NCI-H2171 (cell line): ENCODE measurements around the gene IGDCC3.

ENCODE experiments used
- DNase-seq: peaks from one replicate; lab custom pipeline; 2025; lab: John Stamatoyannopoulos, UW

Gene IGDCC3

DNA sequence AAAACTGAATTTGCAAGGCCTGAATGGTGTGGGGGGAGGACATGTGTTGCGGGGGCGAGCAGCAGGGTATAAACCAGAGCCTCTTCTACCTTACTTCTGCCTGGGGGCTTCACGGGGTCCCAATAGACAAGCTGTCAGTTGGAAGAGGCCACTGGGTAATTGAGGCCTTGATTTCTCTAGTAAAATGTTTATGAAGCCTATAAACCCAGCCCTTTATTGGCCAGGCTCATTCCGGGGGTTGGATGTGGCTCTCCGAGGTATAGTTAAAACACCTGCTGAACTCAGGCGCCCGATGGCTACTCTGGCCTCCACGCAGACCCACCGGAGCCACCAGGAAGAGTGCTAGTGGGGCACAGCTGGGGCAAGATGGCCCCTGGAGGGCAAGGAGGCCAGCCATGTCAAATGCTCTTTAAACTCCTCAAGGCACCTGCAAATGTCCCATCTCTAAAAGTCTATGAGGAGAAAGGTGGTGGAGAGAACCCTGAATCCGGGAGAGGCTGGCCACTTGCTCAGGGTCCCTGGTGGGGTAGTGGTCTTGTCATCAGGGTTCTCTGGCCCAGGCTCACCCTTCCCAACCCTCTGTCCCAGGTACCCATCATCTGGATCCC, 34.3 kb downstream of the IGDCC3 start:
- no peak for DNase-seq

DNA sequence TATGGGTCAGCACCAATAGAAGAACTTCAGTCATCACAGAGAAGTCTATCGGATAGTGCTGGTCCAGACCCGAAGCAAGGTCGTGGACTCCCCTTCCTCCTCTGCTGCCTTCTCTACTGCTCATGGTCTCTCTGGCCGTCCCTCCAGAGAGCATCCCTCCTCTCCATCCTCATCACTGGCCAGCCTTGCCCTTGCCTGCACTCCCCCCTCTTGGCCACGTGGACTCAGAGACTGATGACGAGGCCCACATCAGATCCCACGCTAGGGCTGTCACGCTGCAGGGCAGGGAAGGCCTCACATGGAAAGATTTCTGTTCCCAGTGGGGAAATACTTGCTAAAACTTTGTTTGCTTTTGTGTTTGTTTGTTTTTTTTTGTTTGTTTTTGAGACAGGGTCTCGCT, 35.3 kb downstream of the IGDCC3 start:
- no peak for DNase-seq

DNA sequence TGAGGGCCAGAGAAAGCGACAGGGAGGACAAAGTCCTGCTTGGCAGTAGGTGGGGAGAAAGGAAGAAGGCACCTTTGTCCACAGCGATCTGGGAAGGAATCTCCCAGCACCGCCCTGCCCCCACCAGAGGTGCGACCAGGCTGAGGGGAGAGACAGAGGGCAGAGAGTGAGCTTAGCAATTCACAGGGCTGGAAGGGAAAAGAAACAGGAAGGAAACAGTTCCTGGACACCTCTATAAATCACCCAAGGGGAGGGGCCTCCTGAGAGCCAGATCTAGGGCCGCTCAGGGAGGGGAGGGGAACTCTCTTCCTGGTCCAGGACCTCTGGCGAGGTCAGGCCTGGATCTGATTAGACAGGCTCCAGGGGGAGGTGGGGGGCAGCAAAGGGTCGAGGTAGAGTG, 37.9 kb downstream of the IGDCC3 start:
- no peak for DNase-seq

DNA sequence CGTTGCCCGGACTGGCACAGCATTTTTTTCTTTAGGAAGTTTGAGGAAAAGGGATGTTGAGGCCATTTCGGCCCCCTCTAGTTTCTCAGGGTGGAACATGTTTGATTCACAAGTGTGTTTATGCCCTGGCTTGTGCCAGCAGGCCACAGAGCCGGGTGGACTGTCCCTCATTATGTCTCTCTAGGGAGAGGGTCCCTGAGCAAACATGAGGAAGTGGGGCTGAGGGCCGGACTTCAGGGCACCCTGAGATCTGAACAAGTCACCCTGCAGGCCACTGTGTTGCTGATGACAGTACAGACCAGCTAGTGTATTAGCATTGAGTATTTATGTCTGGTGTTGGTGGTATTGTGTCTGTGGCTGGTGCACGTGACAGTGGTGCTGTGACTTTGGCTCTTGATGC, 38.4 kb downstream of the IGDCC3 start:
- DNase-seq, result no peak

DNA sequence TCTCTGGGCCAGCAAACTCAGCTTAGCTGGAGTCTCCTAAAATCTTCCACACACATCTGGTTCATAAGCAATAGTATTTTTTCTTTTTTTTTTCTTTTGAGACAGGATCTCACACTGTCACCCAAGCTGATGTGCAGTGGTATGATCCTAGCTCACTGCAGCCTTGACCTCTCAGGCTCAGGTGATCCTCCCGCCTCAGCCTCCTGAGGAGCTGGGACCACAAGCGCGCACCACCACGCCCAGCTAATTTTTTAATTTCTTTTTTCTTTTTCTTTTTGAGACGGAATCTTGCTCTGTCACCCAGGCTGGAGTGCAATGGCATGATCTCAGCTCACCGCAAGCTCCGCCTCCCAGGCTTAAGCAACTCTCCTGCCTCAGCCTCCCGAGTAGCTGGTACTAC, 39.0 kb downstream of the IGDCC3 start:
- DNase-seq, result no peak

DNA sequence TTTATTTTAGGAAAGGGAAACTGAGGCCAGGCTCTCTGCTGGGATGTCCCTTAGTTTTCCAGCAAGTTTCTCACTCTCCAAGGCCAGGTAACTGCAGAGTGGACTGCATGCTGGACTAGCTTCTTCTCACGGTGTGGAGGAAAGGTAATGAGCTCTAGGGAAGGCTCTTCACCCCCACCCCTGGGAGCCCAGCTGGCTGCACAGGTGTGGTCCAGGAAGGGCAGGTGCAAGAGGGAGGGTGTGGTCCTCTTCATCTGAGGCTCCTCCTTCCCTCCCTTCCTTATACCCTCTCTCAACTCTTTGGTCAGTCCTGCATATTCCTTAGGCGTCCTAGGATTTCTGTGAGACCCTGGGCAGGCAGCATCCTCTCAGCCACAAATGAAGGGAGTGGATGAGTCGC, 39.4 kb downstream of the IGDCC3 start:
- DNase-seq, result peak; percentile 57

DNA sequence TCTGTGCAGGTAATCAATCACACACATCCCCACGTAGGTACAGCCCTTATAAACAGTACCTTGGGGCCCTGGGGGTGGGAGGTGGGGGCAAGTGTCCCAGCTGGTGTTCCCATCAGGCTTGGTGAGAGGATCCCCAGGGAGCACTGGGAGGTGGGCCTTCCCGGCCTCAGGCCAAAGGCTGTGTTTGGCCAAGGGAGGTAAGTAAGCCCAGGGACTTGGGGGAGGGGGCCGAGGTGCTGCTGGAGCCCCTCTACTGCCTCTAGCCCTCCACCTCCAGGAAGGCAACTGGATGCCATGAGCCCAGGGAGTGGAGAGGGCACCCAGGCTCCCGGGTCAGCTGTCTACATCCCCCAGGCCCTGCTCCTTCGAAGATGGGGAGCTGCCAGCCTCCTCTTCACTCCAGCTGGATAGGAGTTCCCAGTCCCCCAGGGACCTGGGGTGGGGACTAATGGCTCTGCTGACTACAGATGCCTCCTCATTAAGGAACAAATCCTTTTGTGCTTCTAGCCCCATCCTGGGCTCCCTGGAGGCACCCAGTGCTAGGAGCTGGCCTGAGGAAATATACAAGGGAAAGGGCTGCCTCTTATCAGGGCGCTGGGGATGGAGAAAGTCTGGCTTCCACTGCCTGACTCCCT, 40.2 kb downstream of the IGDCC3 start:
- peak; percentile 94 for DNase-seq

DNA sequence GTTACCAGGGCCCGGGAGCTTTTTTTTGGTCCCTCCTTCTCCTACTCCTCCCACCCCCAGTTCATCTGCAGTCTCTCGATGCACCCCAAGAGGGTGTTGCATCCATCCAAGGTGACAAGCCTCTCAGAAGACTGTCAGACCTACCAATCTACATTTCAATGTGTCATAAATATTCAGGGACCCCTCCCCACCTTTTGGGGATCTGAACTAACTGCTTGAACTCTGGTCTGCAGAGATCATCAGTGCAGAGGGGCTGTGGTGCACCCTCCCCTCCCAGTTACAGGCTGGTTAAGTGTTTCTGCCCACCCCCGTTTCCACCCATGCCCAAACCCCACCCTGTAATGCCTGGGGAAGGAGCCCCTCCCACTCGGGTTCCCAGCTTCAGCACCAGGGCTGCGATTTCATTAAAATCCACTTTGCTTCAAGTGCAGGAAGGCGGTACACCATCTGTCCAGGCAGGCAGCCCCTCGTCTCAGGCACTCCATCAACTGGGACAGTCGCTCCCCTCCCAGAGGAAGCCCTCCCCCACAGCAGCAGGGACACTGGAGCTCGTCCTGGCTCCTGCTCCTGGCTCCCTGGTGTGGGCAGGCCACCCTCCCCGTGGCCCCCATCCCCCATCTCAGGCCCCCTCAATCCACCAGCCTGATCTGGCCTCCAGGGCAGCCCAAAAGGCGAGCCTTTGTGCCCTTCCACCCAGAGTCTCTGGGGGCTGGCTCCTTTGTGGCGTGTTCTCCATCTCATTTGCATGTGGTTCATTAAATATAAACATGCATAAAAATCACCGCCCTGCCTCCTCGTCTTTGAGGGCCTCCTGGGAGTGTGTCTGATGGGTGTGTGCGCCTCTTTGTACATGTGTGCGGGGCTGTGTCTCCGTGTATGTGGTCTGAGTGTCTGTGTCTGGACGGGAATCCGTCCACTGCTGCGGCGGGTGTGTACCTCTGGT, 41.0 kb downstream of the IGDCC3 start:
- DNase-seq, result peak; percentile 75

DNA sequence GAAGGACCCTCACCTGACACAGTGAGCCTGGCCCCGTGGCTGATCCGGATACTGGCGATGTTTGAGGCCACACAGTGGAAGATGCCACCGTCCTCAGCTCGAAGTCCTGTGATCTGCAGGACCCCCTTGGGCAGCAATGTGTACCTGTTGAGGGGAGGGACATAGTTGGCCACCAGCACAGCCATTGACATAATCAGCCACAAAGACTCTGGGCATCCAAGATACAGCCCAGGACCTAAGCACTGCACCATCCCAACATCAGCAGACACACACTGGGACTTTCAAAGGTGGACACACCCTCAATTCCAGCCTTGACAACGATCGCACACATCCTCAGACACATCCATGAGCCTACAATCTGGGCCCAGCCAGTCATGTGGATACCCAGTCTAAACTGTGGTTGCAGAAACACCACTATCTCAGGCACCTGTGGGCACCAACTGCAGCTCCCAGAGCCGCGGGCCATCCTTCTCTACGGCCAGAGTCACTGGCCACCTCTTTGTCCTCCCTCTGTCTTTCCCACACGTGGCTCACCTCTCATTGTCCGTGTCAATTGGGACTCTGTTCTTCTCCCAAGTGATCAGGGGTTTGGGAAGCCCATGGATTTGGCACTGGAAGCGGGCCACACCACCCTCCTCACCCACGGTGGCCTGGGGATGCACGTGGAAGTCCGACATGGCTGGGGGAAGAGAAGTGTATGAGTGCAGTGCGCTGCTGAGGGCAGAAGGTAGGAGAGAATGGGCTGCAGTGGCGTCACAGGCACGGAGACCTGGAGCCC, 42.3 kb downstream of the IGDCC3 start:
- DNase-seq, result no peak

DNA sequence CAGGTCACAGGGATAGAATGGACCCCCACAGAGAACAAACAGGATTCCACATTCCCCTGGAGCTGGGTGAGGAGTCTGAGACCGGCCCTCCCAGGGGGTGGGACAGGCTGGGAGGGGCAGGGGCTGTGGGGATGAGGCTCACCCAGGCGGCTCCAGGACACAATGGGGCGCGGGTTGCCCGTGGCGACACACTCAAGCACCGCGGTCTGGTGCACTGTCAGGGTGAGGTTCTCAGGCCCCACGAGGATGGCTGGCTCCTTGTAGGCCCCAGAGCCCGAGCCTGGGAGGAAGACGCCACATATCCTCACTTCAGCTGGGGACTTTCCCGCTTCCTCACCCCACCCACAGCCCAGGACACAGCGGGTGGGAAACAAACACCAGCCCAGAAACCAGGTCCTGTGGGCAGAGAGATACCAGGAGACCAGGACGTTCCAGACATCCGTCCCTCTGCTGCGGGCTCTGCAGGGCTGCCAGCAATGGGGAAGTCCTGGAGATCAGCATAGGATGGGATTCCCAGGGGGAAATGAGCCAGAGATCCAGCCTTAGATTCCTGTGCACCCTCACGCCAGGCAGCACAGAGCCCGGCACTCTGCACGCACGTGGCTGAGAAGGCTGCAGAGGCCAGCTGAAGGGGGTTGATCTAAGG, 43.1 kb downstream of the IGDCC3 start:
- DNase-seq, result no peak

DNA sequence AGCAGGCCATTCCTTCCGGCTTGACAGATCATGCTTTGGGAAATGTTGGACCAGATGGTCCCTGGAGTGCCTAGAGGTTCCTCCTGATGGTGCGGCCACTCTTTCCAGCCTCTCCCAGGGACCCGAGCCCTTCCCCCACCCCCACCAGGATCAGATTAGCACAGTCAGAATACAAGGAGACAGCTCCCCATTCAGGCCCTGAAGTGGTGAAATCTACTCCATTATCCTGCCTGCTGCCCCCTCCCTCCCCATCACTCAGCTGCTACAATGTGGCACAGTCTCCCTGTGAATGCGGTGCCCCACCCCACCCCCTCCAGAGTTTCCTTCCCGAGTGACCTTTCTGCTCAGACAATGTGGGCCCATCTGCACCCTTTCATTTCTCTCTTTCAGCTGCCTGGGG, 43.9 kb downstream of the IGDCC3 start:
- DNase-seq, result no peak

DNA sequence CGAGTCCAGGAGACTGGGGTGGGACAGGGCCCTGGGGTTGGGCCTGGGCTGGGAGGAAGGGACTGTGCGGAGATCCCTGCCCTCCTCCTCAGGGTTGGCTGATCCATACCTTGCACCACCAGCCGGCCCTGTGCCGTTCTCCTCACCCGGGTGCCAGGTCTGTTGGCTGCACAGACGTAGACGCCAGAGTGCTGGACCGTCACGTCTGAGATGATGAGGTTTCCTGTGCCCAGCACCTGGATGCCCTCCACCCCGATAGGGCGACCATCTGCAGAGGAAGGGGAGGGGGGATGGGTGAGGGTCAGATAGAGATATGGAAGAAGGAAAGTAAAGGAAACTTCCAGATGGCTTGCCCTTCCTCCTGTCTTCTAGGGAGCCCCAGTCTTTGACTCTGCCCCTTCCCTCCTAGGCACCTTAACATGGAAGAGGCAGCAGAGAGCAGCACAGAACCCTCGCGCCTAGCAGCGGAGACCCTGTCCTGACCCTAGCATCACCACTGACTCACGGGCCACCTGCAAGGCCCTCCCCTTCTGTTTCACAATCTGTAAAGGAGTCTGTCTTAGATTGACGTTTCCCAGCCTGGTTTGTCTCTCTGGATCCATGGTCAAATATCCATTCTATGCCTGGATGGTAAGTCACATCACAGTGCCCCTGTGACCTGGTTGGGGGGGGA, 44.5 kb downstream of the IGDCC3 start:
- DNase-seq, result no peak

DNA sequence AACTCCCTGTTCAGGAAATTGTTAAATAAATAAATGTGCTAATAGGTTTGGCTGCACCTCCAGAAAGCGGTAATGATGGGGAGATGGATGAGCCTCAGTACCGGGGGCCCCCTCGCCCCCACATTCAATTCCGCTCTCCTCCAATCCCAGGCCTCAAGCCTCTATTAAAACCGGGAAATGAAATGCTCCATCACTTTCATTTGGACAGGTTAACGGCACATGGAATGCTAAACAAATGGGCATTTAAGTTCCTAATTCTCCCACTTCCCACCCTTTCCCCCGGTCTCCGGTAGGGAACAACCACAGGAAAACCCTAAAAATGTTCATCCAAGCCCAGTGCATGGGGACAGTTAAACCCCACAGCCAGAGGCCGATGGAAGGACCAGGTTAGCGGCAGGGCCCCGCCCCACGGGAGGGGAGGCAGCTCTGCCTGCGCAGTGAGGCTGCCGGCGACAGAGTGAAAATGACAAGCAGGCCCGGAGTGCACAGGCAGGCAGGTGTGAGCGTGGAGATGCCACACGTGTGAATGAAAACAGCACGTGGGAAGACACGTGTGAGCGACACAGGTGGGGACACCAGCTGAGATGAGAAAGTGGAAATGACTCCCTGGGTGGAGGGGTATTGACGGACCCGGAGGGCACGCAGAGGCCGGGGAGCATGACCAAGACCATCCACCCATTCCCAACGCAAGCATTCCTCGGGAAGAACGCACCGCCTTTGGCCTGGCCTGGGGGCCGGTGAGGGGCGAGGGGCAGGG, 45.2 kb downstream of the IGDCC3 start:
- no peak for DNase-seq

DNA sequence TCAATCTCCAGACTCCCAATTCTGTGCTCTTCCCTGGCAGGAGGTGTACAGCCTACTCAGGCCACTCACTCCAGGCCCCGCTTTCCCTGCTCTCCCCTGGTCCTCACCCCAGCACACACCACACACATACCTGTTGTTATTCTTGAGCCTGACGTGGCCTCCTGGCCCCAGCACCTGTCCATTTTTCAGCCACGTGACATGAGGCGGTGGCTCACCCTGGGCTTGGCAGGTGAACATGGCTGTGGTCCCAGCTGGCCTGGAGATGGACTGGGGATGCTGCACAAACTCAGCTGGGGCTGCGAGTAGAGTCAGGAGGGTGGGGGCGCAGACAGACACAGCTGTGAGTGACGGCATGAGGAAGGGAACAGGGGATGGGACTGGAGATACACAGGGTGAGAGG, 46.0 kb downstream of the IGDCC3 start:
- no peak for DNase-seq

DNA sequence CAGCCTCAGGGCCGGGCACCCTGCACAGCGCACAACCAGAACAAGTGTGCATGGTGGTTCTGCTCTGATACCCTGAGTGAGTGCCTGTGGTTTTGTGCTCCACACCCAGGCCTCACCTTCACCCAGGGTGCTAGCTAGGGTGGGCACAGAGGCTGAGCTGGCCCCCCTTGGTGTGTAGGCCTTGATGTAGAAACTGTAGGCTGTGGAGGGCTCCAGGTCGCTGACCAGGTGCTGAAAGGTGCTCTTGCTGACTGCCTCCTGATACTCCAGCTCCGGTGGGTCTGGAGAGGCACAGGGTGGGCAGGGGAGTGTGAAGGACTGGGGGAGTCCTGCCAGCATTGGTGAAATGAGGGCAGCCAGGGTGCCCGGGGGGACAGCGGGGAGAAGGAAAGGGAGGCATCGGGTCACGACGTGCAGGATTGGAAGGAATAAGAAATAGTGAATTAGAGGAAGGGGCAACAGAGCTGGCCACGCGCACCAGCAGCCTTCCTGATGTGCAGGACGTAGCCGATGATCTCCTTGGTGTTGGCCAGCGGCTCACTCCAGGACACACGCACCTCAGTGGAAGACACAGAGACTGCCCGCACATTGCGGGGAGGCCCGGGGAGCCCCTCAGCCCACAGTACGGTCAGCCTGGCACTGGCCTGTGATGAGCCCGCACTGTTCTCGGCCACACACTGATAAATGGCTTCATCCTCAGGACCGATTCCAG, 46.7 kb downstream of the IGDCC3 start:
- DNase-seq, result no peak

DNA sequence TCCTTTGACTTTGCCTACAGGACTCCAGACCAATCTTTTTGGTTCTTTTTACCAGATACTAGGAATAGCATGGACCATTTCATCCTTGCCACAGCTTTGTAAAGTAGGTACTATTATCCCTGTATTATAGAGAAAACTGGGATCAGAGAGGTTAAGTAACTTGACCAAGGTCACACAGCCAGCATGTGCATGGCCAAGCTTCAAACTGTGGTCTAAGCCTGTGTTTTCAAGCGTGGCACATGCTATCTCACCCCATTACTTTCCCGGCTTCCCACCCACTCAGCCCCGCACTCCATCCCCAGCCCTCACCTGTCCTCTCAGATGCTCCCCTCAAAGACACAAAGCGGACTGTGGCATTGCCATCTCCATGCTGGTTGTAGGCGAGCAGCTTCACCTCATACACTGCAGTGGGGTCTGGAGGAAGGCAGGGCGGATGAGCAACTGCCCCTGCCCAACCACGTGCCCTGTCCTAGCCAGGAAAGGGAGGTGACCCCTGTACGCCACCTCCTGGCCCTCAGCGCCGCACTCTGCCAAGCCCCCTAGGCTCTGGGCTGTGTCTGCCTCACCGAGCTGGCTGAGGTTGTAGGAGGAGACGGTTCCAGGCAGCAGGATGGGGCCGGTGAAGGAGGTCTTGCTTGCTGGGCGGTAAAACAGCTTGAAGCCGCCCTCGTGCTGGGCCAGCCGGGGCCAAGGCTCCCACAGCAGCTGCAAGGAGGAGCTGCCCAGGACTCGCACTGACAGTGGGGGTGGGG, 47.6 kb downstream of the IGDCC3 start:
- DNase-seq, result no peak

DNA sequence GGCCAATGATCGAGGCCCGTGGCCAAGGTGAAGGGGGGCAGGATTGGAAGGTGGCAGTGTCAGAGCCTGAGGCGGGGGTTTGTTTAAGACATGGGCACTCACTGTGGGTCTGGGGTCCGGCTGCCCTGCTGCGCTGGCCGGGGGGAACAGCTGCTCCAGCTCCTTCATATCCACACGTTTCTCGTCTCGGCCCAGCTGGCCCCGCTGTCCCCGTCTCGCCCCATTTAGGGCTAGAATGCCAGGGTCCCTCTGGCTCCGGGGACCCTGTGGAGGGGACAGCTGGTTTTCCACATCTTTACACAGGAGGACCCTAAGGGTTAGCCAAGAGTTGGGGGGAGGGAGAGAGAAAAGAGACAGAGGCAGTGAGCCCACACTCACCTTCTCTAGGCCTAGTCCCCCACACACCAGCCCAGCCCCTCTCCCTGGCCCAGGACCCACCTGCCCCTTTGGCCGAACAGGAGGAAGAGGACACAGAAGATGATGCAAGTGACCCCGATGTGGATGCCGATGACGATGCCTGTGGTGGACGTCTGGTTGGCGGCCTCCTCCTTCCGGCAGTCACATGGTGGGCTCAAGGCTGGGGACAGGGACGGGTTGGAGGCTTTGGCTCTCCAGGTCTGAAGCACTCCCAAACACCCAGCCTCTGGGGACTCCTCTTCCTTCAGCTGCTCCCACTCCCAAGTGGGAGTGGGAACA, 48.4 kb downstream of the IGDCC3 start:
- DNase-seq, result no peak

DNA sequence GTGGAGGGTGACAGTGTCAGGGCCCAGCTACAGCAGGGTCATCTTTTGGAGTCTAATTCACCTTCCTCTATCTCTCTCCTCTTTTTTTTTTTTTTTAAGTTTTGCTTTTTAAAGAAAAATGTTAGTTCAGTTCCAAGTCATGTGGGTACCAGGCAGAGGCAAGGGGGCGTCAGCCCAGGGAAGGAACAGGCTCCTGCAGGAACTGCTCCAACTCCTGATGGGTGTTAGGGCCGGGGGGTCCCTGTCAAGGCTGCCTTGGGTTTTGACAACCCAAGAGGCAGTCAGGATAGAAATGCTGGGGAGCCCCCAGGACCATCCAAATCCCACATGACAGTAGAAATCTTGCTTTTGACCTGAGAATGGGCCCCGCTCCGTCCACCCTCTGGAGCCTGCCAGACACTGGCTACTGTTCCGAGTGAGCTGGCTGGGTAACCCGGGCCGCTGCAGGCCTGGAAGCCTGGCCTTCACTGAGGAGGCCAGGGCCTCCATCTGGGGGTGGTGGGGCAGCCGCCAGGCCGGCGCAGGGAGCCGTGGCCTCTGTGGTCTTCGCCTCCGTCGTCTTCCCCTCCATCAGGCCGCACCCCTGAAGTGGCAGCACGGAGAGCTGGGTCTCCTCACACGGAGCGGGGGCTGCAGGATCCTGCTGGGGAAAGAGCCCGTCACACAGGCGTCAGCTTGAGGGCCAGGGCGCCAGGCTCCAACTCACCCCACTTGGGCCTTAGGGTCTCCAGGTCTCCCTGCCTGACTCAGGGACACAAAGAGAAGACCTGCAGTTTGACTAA, 49.1 kb downstream of the IGDCC3 start:
- DNase-seq, result no peak
